Fibroblast of upper back skin (primary cell): ENCODE data around the gene ACSL6.

ENCODE experiments used
- DNase-seq: peaks from one replicate; pipeline ENCODE4 v3.0.0-alpha.2; 2013

The ACSL6 gene

GRCh38 chr5:132044207-132044606, 32.7 kb upstream of the ACSL6 start:
- DNase-seq: no peak

GRCh38 chr5:132037353-132037752, 25.9 kb upstream of the ACSL6 start:
- no peak for DNase-seq

GRCh38 chr5:132033122-132033521, 21.7 kb upstream of the ACSL6 start:
- DNase-seq: no peak

DNA sequence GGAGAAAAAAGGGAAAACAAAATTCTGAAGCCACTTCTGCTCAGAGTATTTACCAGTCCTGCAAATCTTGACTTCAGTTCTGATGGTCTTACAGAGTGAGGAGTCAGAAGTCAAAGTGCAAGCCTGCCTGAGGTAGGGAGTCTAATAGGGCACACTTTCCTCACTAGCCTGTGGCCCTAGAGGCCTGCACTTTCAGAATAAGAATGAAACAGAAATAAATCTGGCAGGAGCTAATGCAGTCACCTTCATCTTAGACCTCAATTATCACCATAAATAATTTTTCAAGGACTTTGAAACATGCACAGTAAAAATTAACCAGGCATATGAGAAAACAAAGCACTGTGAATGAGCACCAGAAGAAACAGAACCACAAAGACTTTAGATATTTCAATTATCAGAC, 20.7 kb upstream of the ACSL6 start:
- no peak for DNase-seq

GRCh38 chr5:132030610-132031009, 19.2 kb upstream of the ACSL6 start:
- DNase-seq: no peak

GRCh38 chr5:132029609-132030330, 18.3 kb upstream of the ACSL6 start:
- no peak for DNase-seq

- DNase-seq: no peak
Measured at GRCh38 chr5:132027027-132027426, 15.6 kb upstream of the ACSL6 start.

GRCh38 chr5:132026516-132027008, 15.1 kb upstream of the ACSL6 start:
- no peak for DNase-seq

- DNase-seq: no peak
Measured at GRCh38 chr5:132025403-132025971, 14.0 kb upstream of the ACSL6 start.

DNA sequence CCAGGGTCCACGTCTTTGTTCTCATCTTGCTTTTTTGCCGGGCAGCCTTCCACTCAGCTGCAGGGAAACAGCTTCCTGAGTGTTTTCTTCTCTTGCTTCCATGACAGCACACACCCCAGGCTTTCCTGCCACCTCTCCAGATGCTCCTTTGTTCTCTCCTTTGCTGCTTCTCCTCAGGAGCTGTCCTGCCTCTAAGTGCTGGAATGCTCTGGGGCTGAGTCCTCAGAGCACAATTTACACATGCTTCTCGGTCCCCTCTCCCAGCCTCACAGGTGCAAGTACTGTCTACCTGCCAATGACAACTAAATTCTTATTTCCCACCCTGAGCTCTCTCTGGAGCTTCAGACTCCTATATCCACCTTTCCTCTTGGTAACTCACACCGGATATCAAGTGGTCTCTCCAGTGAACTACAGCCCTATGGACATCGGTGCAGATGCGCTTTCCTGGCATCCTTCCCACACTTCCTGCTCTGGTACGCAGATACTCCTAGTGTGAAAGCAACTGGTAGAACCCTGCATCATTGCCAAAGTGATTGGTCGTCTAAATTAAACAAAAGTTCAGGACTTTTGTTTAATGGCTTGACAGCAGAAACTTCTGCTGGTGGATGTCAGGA, 13.4 kb upstream of the ACSL6 start:
- DNase-seq: no peak

- DNase-seq: no peak
Measured at GRCh38 chr5:132024117-132024435, 12.6 kb upstream of the ACSL6 start.

GRCh38 chr5:132023258-132024116, 12.0 kb upstream of the ACSL6 start:
- DNase-seq: no peak

GRCh38 chr5:132022737-132023136, 11.3 kb upstream of the ACSL6 start:
- DNase-seq: no peak

DNA sequence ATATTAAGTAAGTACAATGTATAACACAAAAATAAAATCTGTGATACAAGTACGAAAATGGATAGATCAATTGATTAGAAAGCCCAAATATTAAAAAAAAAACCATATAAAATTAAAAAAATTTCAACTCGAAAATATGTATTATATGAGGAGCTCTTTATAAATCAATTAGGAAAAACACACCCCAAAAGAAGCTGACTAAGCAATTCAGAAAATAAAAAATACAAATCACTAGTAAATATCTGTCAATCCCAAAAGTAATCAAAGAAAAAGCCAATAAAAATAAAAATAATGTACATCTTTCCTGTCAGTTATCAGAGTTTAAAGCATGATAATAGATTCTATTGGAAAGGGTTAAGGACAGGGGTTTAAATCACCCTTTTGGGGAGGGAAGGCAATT, 10.2 kb upstream of the ACSL6 start:
- DNase-seq: no peak

GRCh38 chr5:132020568-132021339, 9.3 kb upstream of the ACSL6 start:
- DNase-seq: no peak

DNA sequence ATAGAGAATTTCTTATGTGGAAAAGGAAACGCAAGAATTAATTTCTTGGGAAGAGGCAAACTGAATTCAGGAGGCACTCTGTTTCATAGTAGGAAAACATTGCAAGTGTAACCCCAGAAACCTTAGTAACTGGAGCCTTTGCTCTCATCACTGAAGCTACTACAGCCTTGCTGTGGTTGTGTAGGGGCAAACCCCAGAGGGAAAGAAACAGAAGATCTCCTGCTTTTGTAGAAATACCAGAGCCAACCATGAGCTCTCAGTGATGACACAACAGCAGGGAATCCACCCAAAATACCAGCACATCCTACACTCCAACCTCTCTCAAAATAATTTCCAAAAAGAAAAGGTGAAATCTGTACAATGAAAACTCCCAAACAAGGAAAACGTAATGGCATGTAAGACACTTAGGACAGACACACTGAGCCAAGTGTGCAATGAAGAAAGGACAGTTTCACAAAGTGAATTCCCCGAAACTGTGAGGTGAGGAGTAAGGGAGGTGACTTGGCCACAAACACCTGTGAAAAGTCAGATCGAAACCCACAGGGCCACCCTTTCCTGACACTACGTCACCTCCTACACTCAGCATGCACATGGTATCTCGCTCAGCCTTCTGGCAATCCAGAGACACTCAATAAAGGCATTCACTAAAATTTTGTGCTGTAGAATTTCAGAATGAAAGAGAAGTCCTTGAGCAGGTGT, 8.5 kb upstream of the ACSL6 start:
- no peak for DNase-seq

- DNase-seq: no peak
Measured at GRCh38 chr5:132019337-132019736, 7.9 kb upstream of the ACSL6 start.

DNA sequence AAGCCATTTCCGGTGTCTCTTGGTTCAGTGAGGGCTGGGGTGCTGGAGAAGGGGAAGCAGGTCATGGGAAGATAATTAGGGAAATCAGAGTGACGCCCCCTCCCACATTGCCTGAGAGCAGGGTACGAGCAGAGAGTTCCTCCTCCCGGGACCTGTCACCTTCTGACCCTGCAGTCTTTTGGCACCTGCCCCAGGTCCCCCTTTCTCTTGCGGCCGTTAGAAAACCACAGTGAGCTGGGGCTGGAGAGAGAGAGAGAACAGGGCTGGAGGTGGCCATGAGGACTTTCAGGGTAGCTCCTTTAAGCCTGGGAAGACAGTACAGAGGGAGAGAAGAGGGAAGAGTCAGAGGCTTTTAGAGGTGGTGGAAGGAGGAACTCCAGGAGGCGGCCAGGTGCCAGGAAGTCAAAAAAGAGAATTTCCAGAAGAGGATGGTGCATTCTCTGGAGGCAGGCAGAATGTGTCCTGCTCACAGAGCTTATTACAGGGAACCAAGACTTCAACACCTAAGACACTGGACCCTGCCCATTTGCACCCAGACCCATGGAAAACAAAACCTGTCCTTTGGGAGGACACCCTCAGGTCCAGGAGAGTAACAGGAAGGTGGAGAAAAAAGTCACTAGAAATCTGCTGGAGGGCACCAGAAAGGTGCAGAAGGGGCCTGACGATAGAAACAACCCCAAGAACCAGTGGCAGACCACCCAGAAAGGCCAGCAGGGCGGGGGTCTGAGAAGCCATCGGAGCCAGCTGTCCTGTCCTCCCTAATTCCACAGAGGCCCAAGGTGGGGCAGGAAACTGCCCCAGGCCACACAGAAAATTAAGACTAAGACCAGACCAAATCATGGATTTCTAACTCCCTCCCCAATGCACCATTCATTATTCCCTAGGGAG, 6.5 kb upstream of the ACSL6 start:
- no peak for DNase-seq

DNA sequence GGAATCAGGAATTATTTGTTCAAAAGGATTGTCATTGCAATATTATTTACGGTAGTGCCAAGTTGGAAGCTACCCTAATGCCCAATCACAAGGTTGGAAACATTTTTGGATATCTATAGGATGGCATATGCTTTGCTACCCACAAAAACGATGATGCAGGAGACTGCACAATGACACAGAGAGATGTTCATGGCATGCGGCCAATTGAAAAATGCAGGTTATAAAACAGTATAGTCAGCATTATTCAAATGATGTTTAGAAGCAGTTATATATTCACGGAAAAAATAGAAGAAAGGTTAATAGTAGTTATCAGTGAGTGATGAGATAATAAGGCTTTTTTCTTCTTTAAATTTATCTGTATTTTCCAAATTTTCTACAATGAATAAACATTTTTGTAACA, 5.9 kb upstream of the ACSL6 start:
- DNase-seq: no peak

GRCh38 chr5:132016721-132017250, 5.3 kb upstream of the ACSL6 start:
- no peak for DNase-seq

DNA sequence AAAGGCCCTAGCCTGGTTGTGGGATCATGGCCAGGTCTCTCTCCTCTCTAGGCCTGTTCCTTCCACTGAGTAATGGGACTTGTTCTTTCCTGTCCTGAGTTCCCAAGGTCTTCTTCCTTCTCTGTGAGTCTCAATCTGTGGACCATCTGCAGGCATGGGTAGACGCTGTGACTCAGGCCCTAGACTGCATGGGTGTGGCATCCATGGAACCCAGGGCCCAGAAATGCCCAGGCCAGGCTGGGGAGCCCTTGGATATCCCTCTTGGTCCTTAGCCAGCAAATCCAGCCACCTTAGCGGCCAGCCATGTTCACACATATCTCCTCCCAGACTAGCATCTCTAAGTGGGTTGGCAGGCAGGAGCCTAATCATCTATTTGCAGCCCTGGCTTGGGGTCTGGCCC, 2.3 kb upstream of the ACSL6 start:
- DNase-seq: no peak
